ENCODE results near the gene DKC1. TPM values are rescaled to one million over a fixed set of nuclear protein-coding genes. Genes with fewer than 3 reads are reported as not detected.

DKC1 gene
- total RNA-seq, 4 donors from 2014 or later = 18.4 to 32.8 (median 19.8) TPM

DNA sequence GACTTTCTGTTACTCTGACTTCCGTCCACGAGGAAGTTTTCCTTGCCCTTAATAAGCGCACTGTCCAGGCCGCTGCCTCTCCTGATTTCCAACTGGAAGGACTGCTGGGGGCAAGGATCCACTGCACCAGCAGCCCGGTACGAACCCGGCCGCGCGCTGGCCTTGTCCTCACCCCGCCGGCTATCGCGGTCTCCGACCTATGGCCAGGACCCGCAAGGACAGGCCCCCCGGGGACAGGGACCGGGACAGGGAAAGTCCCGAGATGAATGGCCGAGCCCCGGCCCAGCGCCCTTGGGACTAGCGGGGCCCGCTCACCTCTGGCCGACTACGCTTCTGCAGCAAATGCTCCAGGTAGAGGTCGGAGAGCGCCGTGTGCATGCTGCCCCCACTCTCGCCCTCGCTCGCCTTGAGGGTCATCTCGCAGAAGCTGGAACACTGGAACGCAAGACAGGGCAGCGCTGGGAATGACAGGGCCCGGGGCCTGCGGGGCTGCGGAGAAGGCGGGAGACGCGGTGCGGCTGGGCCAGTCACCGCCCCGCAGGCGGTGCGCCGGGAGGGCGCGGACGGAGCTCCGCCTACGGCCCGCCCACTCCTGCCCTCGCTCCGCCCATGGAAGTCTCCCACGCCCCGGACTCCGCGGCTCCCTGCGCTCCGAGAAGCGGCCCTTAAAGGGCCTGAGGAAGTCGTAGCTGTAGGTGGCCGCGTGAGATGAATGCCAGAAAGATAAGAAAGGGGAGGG lies 42.5 kb downstream of the DKC1 start, which contains the start of gene MPP1:
TSS of gene MPP1 (minus strand) at position 529 of the 739 bp plus-strand sequence. CDS start at position 417, 112 bp downstream.
- Histone ChIP-seq H3K36me3 (no peaks in the 10 kb centered on the region), H3K27me3 (no peaks in the 10 kb centered on the region), H3K27ac (peak within 1 kb of the TSS; percentile 41 to 81 (median 77)), H3K4me1 (peaks cover 0 to 14% (median 0%) of the 10 kb centered on the region in 3 donors), H3K4me3 (peak within 1 kb of the TSS; percentile 53 to 68), H3K9me3 (no peaks in the 10 kb centered on the region)
- peak; percentile 97 for ATAC-seq
- no peak for TF ChIP-seq POLR2AphosphoS5 (IDR thresholded peaks at IDR 0.05)
- TF ChIP-seq, protein P1, sequence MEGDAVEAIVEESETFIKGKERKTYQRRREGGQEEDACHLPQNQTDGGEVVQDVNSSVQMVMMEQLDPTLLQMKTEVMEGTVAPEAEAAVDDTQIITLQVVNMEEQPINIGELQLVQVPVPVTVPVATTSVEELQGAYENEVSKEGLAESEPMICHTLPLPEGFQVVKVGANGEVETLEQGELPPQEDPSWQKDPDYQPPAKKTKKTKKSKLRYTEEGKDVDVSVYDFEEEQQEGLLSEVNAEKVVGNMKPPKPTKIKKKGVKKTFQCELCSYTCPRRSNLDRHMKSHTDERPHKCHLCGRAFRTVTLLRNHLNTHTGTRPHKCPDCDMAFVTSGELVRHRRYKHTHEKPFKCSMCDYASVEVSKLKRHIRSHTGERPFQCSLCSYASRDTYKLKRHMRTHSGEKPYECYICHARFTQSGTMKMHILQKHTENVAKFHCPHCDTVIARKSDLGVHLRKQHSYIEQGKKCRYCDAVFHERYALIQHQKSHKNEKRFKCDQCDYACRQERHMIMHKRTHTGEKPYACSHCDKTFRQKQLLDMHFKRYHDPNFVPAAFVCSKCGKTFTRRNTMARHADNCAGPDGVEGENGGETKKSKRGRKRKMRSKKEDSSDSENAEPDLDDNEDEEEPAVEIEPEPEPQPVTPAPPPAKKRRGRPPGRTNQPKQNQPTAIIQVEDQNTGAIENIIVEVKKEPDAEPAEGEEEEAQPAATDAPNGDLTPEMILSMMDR (IDR thresholded peaks at IDR 0.05) = no peak
- peak; percentile 24 to 37 for TF ChIP-seq POLR2A (IDR thresholded peaks at IDR 0.05)
- no peak for TF ChIP-seq EP300 (IDR thresholded peaks at IDR 0.05)
- WGBS, 2 donors (ENCODE audit: low coverage in 1 of 2) = 48% methylated on average over 2 of the region's 65 CpGs; no CpG with 5 or more reads in 1 of the 2 donors

DNA sequence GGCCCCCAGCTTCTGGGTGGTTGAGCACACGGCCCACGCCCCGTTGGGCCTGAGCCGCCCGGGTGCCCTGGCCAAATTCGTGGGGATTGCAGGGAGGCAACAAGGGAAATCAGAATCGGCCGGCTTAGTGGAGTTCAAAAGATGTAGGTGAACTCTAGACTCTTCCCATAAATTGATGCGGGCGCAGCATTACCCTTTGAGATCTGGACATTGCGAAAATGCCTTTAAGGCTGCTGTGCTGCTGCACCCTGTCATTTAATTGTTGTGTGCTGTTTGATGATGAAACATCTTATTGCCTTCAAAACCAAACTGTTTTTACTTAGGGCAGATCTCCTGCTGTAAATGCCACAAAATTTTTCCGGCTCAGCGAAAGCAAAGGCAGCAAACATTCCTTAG lies 43.0 kb downstream of the DKC1 start:
- Histone ChIP-seq H3K4me3 (peak overlapping the region; percentile 53 to 68), H3K36me3 (no peaks in the 10 kb centered on the region), H3K27ac (peak overlapping the region in 3 of 4 donors; percentile 73 to 81 (median 81)), H3K9me3 (no peaks in the 10 kb centered on the region), H3K4me1 (peaks cover 0 to 9% (median 0%) of the 10 kb centered on the region in 3 donors), H3K27me3 (no peaks in the 10 kb centered on the region)
- TF ChIP-seq, protein P1 (IDR thresholded peaks at IDR 0.05) = no peak
- no peak for TF ChIP-seq POLR2AphosphoS5 (IDR thresholded peaks at IDR 0.05)
- TF ChIP-seq POLR2A (IDR thresholded peaks at IDR 0.05) = no peak
- TF ChIP-seq EP300 (IDR thresholded peaks at IDR 0.05) = no peak
- WGBS, 2 donors (ENCODE audit: low coverage in 1 of 2) = 22% methylated on average over 5 of the region's 13 CpGs; no CpG with 5 or more reads in 1 of the 2 donors
- peak; percentile 42 for ATAC-seq

DNA sequence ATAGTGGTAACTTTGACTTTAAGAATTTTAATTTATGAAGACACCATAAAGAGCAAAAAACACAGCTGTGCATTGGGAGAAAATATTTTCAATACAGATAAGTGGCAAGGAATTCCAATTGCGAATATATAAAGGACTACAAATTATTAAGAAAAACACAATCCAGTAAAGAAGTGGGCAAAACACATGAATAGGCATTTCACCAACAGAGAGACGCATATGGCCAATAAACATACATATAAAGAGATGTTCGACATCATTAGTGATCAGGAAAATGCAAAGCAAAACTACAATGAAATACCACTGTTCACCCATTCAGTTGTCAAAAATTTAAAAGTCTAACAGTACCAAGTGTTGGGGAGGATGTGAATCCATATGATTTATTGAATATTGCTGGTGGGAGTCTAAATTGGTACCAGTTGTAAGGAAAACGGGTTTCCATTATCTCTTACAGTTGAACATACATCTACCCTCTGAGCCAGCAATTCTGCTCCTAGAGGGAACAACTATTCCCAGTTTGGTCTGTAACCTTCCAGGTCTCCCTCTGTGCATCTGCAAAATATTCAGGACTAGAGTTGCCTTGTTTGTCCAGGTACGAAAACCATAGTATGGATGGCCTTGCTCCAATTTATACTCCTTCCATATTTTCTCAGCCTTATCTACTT lies 44.3 kb downstream of the DKC1 start:
- no peak overlapping the region for H3K4me3 ChIP-seq
- ATAC-seq = no peak
- no peaks in the 10 kb centered on the region for H3K36me3 ChIP-seq
- H3K27ac ChIP-seq = no peak overlapping the region
- TF ChIP-seq, protein P1 (IDR thresholded peaks at IDR 0.05) = no peak
- TF ChIP-seq POLR2A (IDR thresholded peaks at IDR 0.05) = no peak
- no peak for TF ChIP-seq EP300 (IDR thresholded peaks at IDR 0.05)
- no peaks in the 10 kb centered on the region for H3K27me3 ChIP-seq
- 72 to 100% methylated on average over 3 to 4 of the region's 5 CpGs for WGBS, 2 donors (ENCODE audit: low coverage in 1 of 2)
- no peaks in the 10 kb centered on the region for H3K9me3 ChIP-seq
- H3K4me1 ChIP-seq = peaks cover 0 to 9% (median 0%) of the 10 kb centered on the region in 3 donors

DNA sequence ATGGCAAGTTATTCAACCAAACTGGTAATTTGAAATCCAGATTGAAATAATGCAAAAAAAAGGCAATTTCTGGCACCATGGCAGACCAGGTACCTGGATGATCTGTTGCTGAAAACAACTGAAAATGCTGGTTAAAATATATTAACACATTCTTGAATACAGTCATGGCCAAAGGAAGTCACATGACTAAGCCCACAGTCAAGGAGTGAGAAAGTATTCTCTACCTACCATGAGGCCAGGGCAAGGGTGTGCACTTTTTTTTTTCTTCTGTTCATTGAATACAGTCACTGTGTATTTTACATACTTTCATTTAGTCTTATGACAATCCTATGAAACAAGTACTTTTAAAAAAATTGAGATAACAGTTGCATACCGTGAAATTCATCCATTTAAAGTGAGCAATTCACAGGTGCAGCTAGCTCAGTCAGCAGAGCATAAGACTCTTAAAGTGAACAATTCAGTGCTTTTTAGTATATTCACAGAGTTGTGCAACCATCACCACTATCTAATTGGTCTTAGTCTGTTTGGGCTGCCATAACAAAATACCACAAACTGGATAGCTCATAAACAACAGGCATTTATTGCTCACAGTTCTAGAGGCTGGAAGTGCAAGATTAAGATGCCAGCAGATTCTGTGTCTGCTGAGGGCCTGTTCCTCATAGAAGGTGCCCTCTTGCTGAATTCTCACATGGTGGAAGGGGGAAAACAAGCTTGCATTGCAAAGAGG lies 47.4 kb downstream of the DKC1 start:
- WGBS, 2 donors (ENCODE audit: low coverage in 1 of 2) = 88 to 91% methylated on average over 1 of the region's 1 CpG
- TF ChIP-seq EP300 (IDR thresholded peaks at IDR 0.05) = no peak
- H3K36me3 ChIP-seq = no peaks in the 10 kb centered on the region
- H3K4me1 ChIP-seq = no peaks in the 10 kb centered on the region
- no peak for ATAC-seq
- H3K9me3 ChIP-seq = no peaks in the 10 kb centered on the region
- H3K4me3 ChIP-seq = no peak overlapping the region
- H3K27ac ChIP-seq = no peak overlapping the region
- H3K27me3 ChIP-seq = no peaks in the 10 kb centered on the region
